Measurements from ENCODE around the gene KRT12. TPM values are rescaled to one million over a fixed set of nuclear protein-coding genes. Genes with fewer than 3 reads are reported as not detected.

The KRT12 gene
- total RNA-seq, 1 donor from 2014 or later: not detected

DNA sequence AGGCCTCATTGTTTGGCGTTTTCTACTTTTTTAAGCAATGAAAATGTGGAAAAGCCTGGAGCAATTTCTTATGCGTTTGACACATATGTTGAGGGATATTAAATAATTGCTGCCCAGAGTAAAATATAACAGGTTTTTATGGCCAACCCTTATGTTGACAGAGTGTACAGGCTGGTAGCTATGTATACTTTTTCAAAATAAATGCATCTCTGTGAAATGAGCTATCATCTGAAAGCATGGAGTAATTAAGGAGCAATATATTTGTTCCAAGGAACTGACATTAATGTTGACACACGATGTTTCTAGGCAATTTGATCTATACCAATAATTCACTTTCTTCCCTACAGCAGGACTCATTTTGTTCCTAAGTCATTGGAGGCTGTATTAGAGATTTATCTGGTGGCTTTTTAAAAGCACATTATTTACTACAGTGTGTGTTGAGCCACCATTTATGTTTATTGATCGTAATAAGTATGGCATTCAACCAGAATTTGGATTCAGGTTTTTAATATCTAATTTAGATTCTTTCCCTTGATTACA, 30.0 kb upstream of the KRT12 start:
- Histone ChIP-seq H3K4me1 (no peaks in the 10 kb centered on the region), H3K4me3 (no peak overlapping the region), H3K36me3 (no peaks in the 10 kb centered on the region), H3K9me3 (no peaks in the 10 kb centered on the region), H3K27me3 (no peaks in the 10 kb centered on the region), H3K27ac (no peak overlapping the region)
- TF ChIP-seq, protein P1, sequence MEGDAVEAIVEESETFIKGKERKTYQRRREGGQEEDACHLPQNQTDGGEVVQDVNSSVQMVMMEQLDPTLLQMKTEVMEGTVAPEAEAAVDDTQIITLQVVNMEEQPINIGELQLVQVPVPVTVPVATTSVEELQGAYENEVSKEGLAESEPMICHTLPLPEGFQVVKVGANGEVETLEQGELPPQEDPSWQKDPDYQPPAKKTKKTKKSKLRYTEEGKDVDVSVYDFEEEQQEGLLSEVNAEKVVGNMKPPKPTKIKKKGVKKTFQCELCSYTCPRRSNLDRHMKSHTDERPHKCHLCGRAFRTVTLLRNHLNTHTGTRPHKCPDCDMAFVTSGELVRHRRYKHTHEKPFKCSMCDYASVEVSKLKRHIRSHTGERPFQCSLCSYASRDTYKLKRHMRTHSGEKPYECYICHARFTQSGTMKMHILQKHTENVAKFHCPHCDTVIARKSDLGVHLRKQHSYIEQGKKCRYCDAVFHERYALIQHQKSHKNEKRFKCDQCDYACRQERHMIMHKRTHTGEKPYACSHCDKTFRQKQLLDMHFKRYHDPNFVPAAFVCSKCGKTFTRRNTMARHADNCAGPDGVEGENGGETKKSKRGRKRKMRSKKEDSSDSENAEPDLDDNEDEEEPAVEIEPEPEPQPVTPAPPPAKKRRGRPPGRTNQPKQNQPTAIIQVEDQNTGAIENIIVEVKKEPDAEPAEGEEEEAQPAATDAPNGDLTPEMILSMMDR (IDR thresholded peaks at IDR 0.05): no peak
- TF ChIP-seq POLR2AphosphoS5 (IDR thresholded peaks at IDR 0.05; ENCODE audit: insufficient read depth in 1 of 2, low read depth in 1 of 2) (no peak), POLR2A (IDR thresholded peaks at IDR 0.05) (no peak)
- no peak for DNase-seq (ENCODE audit: extremely low spot score in 2 of 2)
- intact Hi-C loops (cut with DNase I): no loop called here

- Histone ChIP-seq H3K4me3 (no peak overlapping the region), H3K9me3 (no peaks in the 10 kb centered on the region), H3K27me3 (no peaks in the 10 kb centered on the region), H3K27ac (no peak overlapping the region), H3K4me1 (no peaks in the 10 kb centered on the region), H3K36me3 (no peaks in the 10 kb centered on the region)
- intact Hi-C loops (cut with DNase I): no loop called here
- DNase-seq (ENCODE audit: extremely low spot score in 2 of 2): no peak
- TF ChIP-seq POLR2A (IDR thresholded peaks at IDR 0.05) (no peak), POLR2AphosphoS5 (IDR thresholded peaks at IDR 0.05; ENCODE audit: insufficient read depth in 1 of 2, low read depth in 1 of 2) (no peak)
- TF ChIP-seq, protein P1 (IDR thresholded peaks at IDR 0.05): no peak
These were observed 28.2 kb upstream of the KRT12 start for GRCh38 chr17:40895106-40895730.

DNA sequence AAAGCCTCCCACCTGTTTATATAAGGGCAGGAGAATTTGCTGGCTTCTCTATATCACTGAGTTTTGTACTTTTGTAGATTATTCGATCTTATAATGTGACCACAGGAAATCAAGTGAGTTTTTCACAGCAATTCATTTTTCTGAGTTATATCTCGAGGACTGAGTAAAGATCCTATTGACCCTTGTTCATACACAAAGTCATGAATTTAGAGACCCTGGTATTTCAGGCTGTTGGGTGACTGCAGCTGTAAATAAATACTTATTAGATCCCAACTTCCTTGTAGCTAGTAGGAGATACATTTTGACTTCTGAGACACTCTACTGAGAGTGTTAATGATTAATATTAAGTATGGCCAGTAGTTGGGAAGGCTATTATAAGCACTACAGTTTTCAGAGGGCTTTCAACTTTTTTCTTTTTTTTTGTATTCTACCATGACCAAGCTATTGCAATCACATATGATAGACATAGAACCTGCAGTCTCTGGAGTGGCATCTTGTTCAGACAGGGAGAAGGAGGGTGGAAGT, 21.2 kb upstream of the KRT12 start:
- Histone ChIP-seq H3K36me3 (no peaks in the 10 kb centered on the region), H3K4me3 (no peak overlapping the region), H3K27me3 (no peaks in the 10 kb centered on the region), H3K27ac (no peak overlapping the region), H3K4me1 (no peaks in the 10 kb centered on the region), H3K9me3 (no peaks in the 10 kb centered on the region)
- TF ChIP-seq POLR2A (IDR thresholded peaks at IDR 0.05) (no peak), POLR2AphosphoS5 (IDR thresholded peaks at IDR 0.05; ENCODE audit: insufficient read depth in 1 of 2, low read depth in 1 of 2) (no peak)
- TF ChIP-seq, protein P1 (IDR thresholded peaks at IDR 0.05): no peak
- no peak for DNase-seq (ENCODE audit: extremely low spot score in 2 of 2)
- intact Hi-C loops (cut with DNase I): no loop called here

GRCh38 chr17:40886090-40886489, 19.1 kb upstream of the KRT12 start:
- intact Hi-C loops (cut with DNase I): no loop called here
- H3K27me3 ChIP-seq: no peaks in the 10 kb centered on the region
- TF ChIP-seq, protein P1 (IDR thresholded peaks at IDR 0.05): no peak
- TF ChIP-seq POLR2A (IDR thresholded peaks at IDR 0.05): no peak
- TF ChIP-seq POLR2AphosphoS5 (IDR thresholded peaks at IDR 0.05; ENCODE audit: insufficient read depth in 1 of 2, low read depth in 1 of 2): no peak

More at GRCh38 chr17:40886090-40886489, 19.1 kb upstream of the KRT12 start:
- Histone ChIP-seq H3K4me1 (no peaks in the 10 kb centered on the region), H3K27ac (peak overlapping the region; percentile 56), H3K4me3 (no peak overlapping the region), H3K9me3 (no peaks in the 10 kb centered on the region), H3K36me3 (no peaks in the 10 kb centered on the region)
- DNase-seq (ENCODE audit: extremely low spot score in 2 of 2): no peak
